ENCODE measurements around the gene CYP4F11.

The CYP4F11 gene

DNA sequence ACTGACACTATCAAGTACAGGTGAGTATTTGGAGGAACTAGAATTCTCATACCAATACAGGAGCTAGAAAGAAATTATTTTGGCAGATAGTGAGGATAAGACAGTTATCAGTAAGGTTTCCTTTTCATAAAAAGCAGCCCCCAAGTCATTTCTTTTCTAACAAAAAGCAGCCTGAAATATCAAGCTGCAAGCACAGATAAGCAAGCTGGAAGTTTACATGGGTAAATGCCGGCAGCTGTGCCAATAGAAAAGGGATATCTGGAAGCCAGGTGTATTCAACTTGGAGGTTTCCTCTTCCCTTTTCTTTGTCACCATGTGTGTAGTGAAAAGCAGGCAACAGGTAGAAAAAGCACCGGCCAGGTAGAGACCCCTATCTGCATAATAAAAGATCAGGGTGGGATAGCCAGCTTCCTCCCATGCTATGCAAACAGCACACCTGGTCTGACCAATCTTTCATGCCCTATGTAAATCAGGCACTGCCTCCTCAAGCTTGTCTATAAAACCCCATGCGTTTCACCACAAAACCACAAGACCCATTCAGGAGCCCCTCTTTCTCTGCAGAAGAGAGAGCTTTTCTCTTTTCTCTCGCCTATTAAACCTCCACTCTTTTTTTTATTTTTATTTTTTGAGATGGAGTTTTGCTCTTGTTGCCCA, 59.4 kb downstream of the CYP4F11 start:
- DNase-seq (ENCODE audit: low spot score) = no peak

GRCh38 chr19:15873771-15874170, 60.6 kb downstream of the CYP4F11 start:
- DNase-seq (ENCODE audit: low spot score) = peak; percentile 43

GRCh38 chr19:15871570-15871969, 62.8 kb downstream of the CYP4F11 start:
- peak; percentile 39 for DNase-seq (ENCODE audit: low spot score)

- DNase-seq (ENCODE audit: low spot score) = no peak
Observed at GRCh38 chr19:15869873-15870272, 64.5 kb downstream of the CYP4F11 start.

GRCh38 chr19:15869109-15869555, 65.2 kb downstream of the CYP4F11 start:
- peak; percentile 54 for DNase-seq (ENCODE audit: low spot score)

GRCh38 chr19:15866636-15867035, 67.7 kb downstream of the CYP4F11 start:
- DNase-seq (ENCODE audit: low spot score) = no peak

DNA sequence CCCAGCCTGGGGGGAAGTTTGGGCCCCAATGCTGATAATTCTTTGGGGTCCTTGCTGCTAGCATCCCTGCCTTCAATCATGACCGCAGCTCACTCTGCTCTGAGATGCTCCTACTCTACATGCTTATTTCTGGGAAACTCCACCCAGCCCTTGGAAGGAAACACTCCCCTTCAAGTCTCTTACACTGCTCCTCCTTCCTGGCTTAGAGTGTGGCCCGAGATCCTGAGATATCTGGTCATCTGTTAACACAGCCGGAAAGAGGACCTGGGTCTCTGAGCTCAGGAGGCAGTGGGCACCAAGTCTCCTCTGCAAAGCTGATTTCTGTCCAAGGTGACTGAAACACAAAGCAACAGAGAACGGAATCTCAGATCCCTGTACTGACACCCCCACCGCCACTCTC, 69.5 kb downstream of the CYP4F11 start:
- no peak for DNase-seq (ENCODE audit: low spot score)

DNA sequence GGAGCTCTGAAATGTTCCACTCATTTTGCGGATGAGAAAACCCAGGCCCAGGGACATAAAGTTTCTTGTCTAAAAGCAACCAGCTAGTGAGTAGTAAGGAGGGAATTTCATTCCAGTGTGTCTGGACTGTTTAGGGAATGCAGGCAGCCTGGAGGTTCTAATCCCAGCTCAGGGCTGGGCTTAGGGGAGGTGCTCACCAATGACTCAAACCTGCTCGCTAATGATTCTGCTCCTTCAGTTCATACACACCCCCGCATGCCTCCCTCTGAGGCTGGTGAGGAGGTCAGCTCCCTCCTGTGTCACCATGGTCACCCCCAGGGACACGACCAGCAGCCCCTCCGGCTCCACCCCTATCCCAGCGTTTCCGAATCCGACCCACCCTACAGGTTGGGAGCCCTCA, 71.1 kb downstream of the CYP4F11 start:
- no peak for DNase-seq (ENCODE audit: low spot score)

- no peak for DNase-seq (ENCODE audit: low spot score)
Observed at GRCh38 chr19:15862444-15862843, 71.9 kb downstream of the CYP4F11 start.

All from SW480 (cell line).